Stomach smooth muscle (tissue), 2 donors: ENCODE data around the gene KIF20A.
A peak's percentile ranks its signal among the peaks of the same experiment; 100 is the strongest.
"Not testable (repeated sequence)": the region's sequence is repeated elsewhere in the genome, so short reads cannot be mapped to it uniquely, and the experiment has no call there.

ENCODE experiments used
- H3K27ac ChIP-seq: one replicate; pipeline ENCODE4 v1.7.0; 2013; ENCODE audit warnings: mild to moderate bottlenecking, low read length, inconsistent platforms
- H3K27me3 ChIP-seq, 2 donors: one replicate each; pipeline ENCODE4 v1.7.0; 2013; ENCODE audit warnings: low read length in 2 of 2; ENCODE audit not compliant: insufficient read depth in 2 of 2, control insufficient read depth in 1 of 2
- H3K36me3 ChIP-seq, 2 donors: one replicate each; pipeline ENCODE4 v1.7.0; 2013; ENCODE audit warnings: low read length in 2 of 2; ENCODE audit not compliant: control insufficient read depth in 2 of 2, insufficient read depth in 2 of 2
- H3K4me1 ChIP-seq: one replicate; pipeline ENCODE4 v1.7.0; 2013; ENCODE audit warnings: low read length; ENCODE audit not compliant: control insufficient read depth, insufficient read depth
- H3K4me3 ChIP-seq, 2 donors: one replicate each; pipeline ENCODE4 v1.7.0; 2013; ENCODE audit warnings: low read length in 2 of 2
- H3K9ac ChIP-seq, 2 donors: one replicate each; pipeline ENCODE4 v1.7.0; 2013; ENCODE audit warnings: low read length in 2 of 2, mild to moderate bottlenecking in 1 of 2
- H3K9me3 ChIP-seq, 2 donors: one replicate each; pipeline ENCODE4 v1.7.0; 2013; ENCODE audit warnings: low read length in 2 of 2; ENCODE audit not compliant: control insufficient read depth in 2 of 2
- donor health status: healthy.
- donor health status: Pancreatic carcinoma.

KIF20A gene

GRCh38 chr5:138182808-138183207, 3.9 kb downstream of the KIF20A start:
- Histone ChIP-seq H3K27me3 (no peaks in the 10 kb centered on the region), H3K36me3 (peaks cover 18 to 23% of the 10 kb centered on the region in 2 donors), H3K9me3 (no peaks in the 10 kb centered on the region), H3K4me1 (peaks cover 6% of the 10 kb centered on the region), H3K27ac (no peak overlapping the region), H3K4me3 (no peak overlapping the region), H3K9ac (no peak overlapping the region)

GRCh38 chr5:138186002-138186447, 7.1 kb downstream of the KIF20A start:
- Histone ChIP-seq H3K9me3 (no peaks in the 10 kb centered on the region), H3K9ac (no peak overlapping the region), H3K27me3 (no peaks in the 10 kb centered on the region), H3K4me1 (no peaks in the 10 kb centered on the region), H3K4me3 (no peak overlapping the region), H3K27ac (no peak overlapping the region), H3K36me3 (peaks cover 36 to 40% of the 10 kb centered on the region in 2 donors)

GRCh38 chr5:138188626-138189025, 9.7 kb downstream of the KIF20A start:
- no peaks in the 10 kb centered on the region for H3K27me3 ChIP-seq
- H3K4me3 ChIP-seq = no peak overlapping the region
- no peaks in the 10 kb centered on the region for H3K9me3 ChIP-seq
- H3K9ac ChIP-seq = no peak overlapping the region
- no peak overlapping the region for H3K27ac ChIP-seq
- H3K4me1 ChIP-seq = no peaks in the 10 kb centered on the region
- H3K36me3 ChIP-seq = peaks cover 53 to 54% of the 10 kb centered on the region in 2 donors

- Histone ChIP-seq H3K4me3 (no peak overlapping the region), H3K36me3 (peaks cover 39 to 46% of the 10 kb centered on the region in 2 donors), H3K4me1 (no peaks in the 10 kb centered on the region), H3K9ac (no peak overlapping the region), H3K9me3 (no peaks in the 10 kb centered on the region), H3K27ac (no peak overlapping the region), H3K27me3 (no peaks in the 10 kb centered on the region)
Measured at GRCh38 chr5:138192826-138193225, 13.9 kb downstream of the KIF20A start.

- peaks cover 37 to 44% of the 10 kb centered on the region in 2 donors for H3K36me3 ChIP-seq
Measured at GRCh38 chr5:138193859-138194258, 14.9 kb downstream of the KIF20A start.

GRCh38 chr5:138210985-138211384, 32.1 kb downstream of the KIF20A start:
- no peaks in the 10 kb centered on the region for H3K9me3 ChIP-seq
- no peaks in the 10 kb centered on the region for H3K27me3 ChIP-seq
- H3K4me1 ChIP-seq = peaks cover 10% of the 10 kb centered on the region
- H3K36me3 ChIP-seq = peaks cover 4 to 5% of the 10 kb centered on the region in 2 donors
- H3K27ac ChIP-seq = no peak overlapping the region
- H3K4me3 ChIP-seq = no peak overlapping the region
- H3K9ac ChIP-seq = no peak overlapping the region

More at GRCh38 chr5:138193859-138194258, 14.9 kb downstream of the KIF20A start:
- not testable (repeated sequence) for H3K9me3 ChIP-seq, H3K27ac ChIP-seq, H3K4me3 ChIP-seq, H3K4me1 ChIP-seq, H3K9ac ChIP-seq, H3K27me3 ChIP-seq

- H3K4me1 ChIP-seq = peaks cover 10% of the 10 kb centered on the region
- H3K36me3 ChIP-seq = peaks cover 3 to 5% of the 10 kb centered on the region in 2 donors
- H3K4me3 ChIP-seq = peak overlapping the region; percentile 97 to 100
- H3K27me3 ChIP-seq = no peaks in the 10 kb centered on the region
- H3K27ac ChIP-seq = peak overlapping the region; percentile 75
- peak overlapping the region; percentile 88 to 98 for H3K9ac ChIP-seq
- H3K9me3 ChIP-seq = no peaks in the 10 kb centered on the region
Measured at GRCh38 chr5:138212828-138213160, 33.9 kb downstream of the KIF20A start.

GRCh38 chr5:138213161-138214029, 34.5 kb downstream of the KIF20A start, which contains the start of gene CDC23:
CDC23 (minus strand) TSS chr5:138213323; CDS start chr5:138213312, 11 bp downstream.
- Histone ChIP-seq H3K27me3 (no peaks in the 10 kb centered on the region), H3K4me1 (peaks cover 10% of the 10 kb centered on the region), H3K4me3 (peak within 1 kb of the TSS; percentile 97 to 100), H3K36me3 (peaks cover 3 to 5% of the 10 kb centered on the region in 2 donors), H3K9ac (peak within 1 kb of the TSS; percentile 88 to 98), H3K9me3 (no peaks in the 10 kb centered on the region), H3K27ac (peak within 1 kb of the TSS; percentile 75)

- no peaks in the 10 kb centered on the region for H3K27me3 ChIP-seq
- no peaks in the 10 kb centered on the region for H3K36me3 ChIP-seq
- H3K4me1 ChIP-seq = peaks cover 10% of the 10 kb centered on the region
- no peak overlapping the region for H3K9ac ChIP-seq
- H3K4me3 ChIP-seq = no peak overlapping the region
- H3K27ac ChIP-seq = no peak overlapping the region
- H3K9me3 ChIP-seq = no peaks in the 10 kb centered on the region
Measured at GRCh38 chr5:138216799-138217198, 37.9 kb downstream of the KIF20A start.

- Histone ChIP-seq H3K27ac (no peak overlapping the region), H3K36me3 (no peaks in the 10 kb centered on the region), H3K4me3 (no peak overlapping the region), H3K27me3 (no peaks in the 10 kb centered on the region), H3K9me3 (peaks cover 0 to 4% of the 10 kb centered on the region in 2 donors), H3K9ac (no peak overlapping the region), H3K4me1 (peaks cover 3% of the 10 kb centered on the region)
Measured at GRCh38 chr5:138223532-138223931, 44.6 kb downstream of the KIF20A start.

GRCh38 chr5:138224712-138225111, 45.8 kb downstream of the KIF20A start:
- Histone ChIP-seq H3K36me3 (no peaks in the 10 kb centered on the region), H3K9me3 (peaks cover 0 to 4% of the 10 kb centered on the region in 2 donors), H3K27me3 (no peaks in the 10 kb centered on the region), H3K4me3 (no peak overlapping the region), H3K9ac (no peak overlapping the region), H3K4me1 (peaks cover 3% of the 10 kb centered on the region), H3K27ac (no peak overlapping the region)
